Spleen (tissue), 11 donors: ENCODE data around the gene HIF3A. TPM values are rescaled to one million over a fixed set of nuclear protein-coding genes. Genes with fewer than 3 reads are reported as not detected.

ENCODE experiments used
- DNase-seq: peaks from one replicate; pipeline ENCODE4 v3.0.0-alpha.2; 2020
- H3K27ac ChIP-seq, 8 donors: fragments of 200-600 bp; sonication (generic) in 7 of 8; 1 replicate in 4 of 8; 2 replicates in 4 of 8; pipeline versions ENCODE4 v1.5.0 to v1.8.0; 2016 to 2021; ENCODE audit warnings: inconsistent platforms in 4 of 8, mild to moderate bottlenecking in 4 of 8, moderate library complexity in 1 of 8
- H3K27me3 ChIP-seq, 7 donors: fragments of 200-600 bp; sonication (generic) in 6 of 7; replicated peaks in 1 of 7; 1 replicate in 4 of 7; 2 replicates in 3 of 7; pipeline versions ENCODE4 v1.5.0 to v1.8.0; 2016 to 2021; ENCODE audit warnings: inconsistent platforms in 3 of 7, mild to moderate bottlenecking in 1 of 7
- H3K36me3 ChIP-seq, 6 donors: fragments of 200-600 bp; sonication (generic) in 5 of 6; 1 replicate in 4 of 6; 2 replicates in 2 of 6; pipeline versions ENCODE4 v1.5.0 to v1.8.0; 2016 to 2021; ENCODE audit warnings: inconsistent platforms in 2 of 6
- H3K4me1 ChIP-seq, 6 donors: fragments of 200-600 bp; sonication (generic) in 5 of 6; 1 replicate in 3 of 6; 2 replicates in 3 of 6; pipeline versions ENCODE4 v1.5.0 to v1.8.0; 2016 to 2021; ENCODE audit warnings: inconsistent platforms in 3 of 6
- H3K4me3 ChIP-seq, 8 donors: fragments of 200-600 bp; sonication (generic) in 7 of 8; 1 replicate in 4 of 8; 2 replicates in 4 of 8; pipeline versions ENCODE4 v1.5.0 to v1.8.0; 2016 to 2021; ENCODE audit warnings: inconsistent platforms in 4 of 8, mild to moderate bottlenecking in 4 of 8, moderate library complexity in 2 of 8
- H3K9me3 ChIP-seq, 8 donors: fragments of 200-600 bp; sonication (generic) in 7 of 8; 1 replicate in 4 of 8; 2 replicates in 4 of 8; pipeline versions ENCODE4 v1.5.0 to v1.8.0; 2016 to 2021; ENCODE audit warnings: inconsistent platforms in 4 of 8
- POLR2A ChIP-seq, 3 donors: fragments of 450-650 bp; IDR thresholded peaks; one replicate each; pipeline ENCODE4 v1.5.1; 2017; ENCODE audit warnings: antibody characterized with exemption in 3 of 3, mild to moderate bottlenecking in 1 of 3
- POLR2AphosphoS5 ChIP-seq, 3 donors: sonication (generic); formaldehyde crosslinking; IDR thresholded peaks; one replicate each; pipeline ENCODE4 v1.5.1; 2017; ENCODE audit warnings: antibody characterized with exemption in 3 of 3
- WGBS, 5 donors: extraction: QIAGEN DNeasy Blood & Tissue Kit in 3 of 5; methylation state at CpG; one replicate each; pipeline versions ENCODE4 v1.1.5 to v1.1.7; 2013 to 2018; 5-methylcytosine and 5-hydroxymethylcytosine counted together
- intact Hi-C: fragments of 100-400 bp; cut with DNase I; formaldehyde crosslinking; loops from one replicate; pipeline ENCODE4 v1.15.0; 2023; ENCODE audit warnings: low total_unique reads
- polyA plus RNA-seq, 3 donors: library from polyadenylated mRNA; stranded (reverse); fragments of 200-250 nt; gene quantifications; one replicate each; pipeline ENCODE4 v1.2.1, GENCODE V29; 2013
- total RNA-seq, 7 donors: library from RNA; depleted of rRNA in 3 of 7; stranded (reverse); fragments of >200 nt in 3 of 7; fragmentation: NEBNext Ultra II Directional in 4 of 7; extraction: Animal tissue kit (Norgen Biotek cat#: 25700) in 4 of 7; gene quantifications; one replicate each; pipeline versions ENCODE4 v1.1.0 to v1.2.1, GENCODE V29; 2016 to 2021
- TF ChIP-seq, protein P1 (sequence below), 11 experiments: fragments of 200-600 bp in 7 of 11; fragments of 450-650 bp in 4 of 11; sonication (generic) in 4 of 11; IDR thresholded peaks in 8 of 11; conservative IDR thresholded peaks in 3 of 11; 1 replicate in 7 of 11; 2 replicates in 4 of 11; pipeline versions ENCODE4 v1.4.0 to v1.8.0; 2016 to 2021; ENCODE audit warnings: antibody characterized with exemption in 11 of 11, inconsistent platforms in 4 of 11, mild to moderate bottlenecking in 1 of 11
- donor health status: healthy with polysubstance abuse.
- donor health status: DM: no; HTN: no; CAD: no; lungs with moderate emphysema.
- donor health status: DM: no; HTN: no; CAD: no.
- donor health status: Bipolar disorder and iron deficiency.
- donor health status: healthy.
- donor health status: DM: no; HTN: no; CAD: no.
- donor health status: DM: yes; HTN: yes; CAD: no.

HIF3A gene
- total and polyA plus RNA-seq, 10 donors: 5.0 to 126 (median 78.5) TPM

DNA sequence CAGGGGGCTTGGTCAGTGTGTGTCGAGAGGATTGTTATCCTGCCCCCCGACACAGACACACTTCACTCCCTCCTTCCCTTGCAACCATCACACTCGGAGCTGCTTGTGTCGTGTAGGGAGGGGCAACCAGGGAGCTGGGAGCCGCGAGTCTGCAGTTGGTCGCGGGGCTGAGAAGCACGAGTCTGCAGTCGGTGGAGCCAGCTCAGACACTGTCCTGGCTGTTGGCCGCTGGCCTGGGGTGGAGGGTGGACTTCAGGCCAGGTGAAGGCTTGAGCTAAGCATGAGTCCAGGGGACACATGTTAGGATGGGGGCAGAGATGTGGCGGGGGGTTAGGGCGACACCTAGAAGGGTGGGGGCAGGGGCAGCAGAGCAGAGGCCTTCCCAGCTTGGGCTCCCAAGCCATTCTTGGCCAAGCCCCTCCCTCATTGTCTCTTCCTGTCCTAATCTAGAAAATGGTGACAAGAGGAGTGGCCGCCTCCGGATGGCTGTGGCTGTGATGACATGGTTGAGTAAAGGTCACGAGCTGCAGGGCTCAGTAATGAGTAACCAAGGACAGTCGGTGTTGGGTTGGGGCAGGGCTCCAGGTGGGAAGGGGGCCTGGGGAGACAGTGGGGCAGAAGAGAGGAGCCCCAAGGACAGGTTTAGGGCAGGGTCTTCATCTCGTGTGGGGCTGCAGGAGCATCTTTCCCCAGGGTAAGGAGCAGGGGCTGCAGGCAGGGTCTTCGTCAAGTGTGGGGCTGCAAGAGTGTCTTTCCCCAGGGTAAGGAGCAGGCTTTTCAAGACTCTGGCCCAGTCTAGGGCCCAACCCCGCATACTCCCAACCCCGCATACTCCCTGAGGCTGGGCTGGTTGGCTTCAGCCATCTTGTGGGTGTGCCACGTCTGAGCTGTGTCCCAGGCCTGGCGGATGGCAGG lies 58.6 kb downstream of the HIF3A start:
- H3K27ac ChIP-seq: peak overlapping the region in 6 of 8 donors; percentile 13 to 93 (median 59)
- no peaks in the 10 kb centered on the region for H3K9me3 ChIP-seq
- intact Hi-C loops: no loop called here
- no peak for DNase-seq
- TF ChIP-seq POLR2A (IDR thresholded peaks at IDR 0.05) (no peak), POLR2AphosphoS5 (IDR thresholded peaks at IDR 0.05) (no peak)
- TF ChIP-seq, protein P1, sequence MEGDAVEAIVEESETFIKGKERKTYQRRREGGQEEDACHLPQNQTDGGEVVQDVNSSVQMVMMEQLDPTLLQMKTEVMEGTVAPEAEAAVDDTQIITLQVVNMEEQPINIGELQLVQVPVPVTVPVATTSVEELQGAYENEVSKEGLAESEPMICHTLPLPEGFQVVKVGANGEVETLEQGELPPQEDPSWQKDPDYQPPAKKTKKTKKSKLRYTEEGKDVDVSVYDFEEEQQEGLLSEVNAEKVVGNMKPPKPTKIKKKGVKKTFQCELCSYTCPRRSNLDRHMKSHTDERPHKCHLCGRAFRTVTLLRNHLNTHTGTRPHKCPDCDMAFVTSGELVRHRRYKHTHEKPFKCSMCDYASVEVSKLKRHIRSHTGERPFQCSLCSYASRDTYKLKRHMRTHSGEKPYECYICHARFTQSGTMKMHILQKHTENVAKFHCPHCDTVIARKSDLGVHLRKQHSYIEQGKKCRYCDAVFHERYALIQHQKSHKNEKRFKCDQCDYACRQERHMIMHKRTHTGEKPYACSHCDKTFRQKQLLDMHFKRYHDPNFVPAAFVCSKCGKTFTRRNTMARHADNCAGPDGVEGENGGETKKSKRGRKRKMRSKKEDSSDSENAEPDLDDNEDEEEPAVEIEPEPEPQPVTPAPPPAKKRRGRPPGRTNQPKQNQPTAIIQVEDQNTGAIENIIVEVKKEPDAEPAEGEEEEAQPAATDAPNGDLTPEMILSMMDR (IDR thresholded peaks at IDR 0.05 in 8 of 11, conservative IDR thresholded peaks at IDR 0.05 in 3 of 11): no peak
- H3K4me1 ChIP-seq: peaks cover 25 to 100% (median 72%) of the 10 kb centered on the region in 6 donors
- H3K27me3 ChIP-seq: no peaks in the 10 kb centered on the region
- 77 to 87% (median 79%) methylated on average over 18 to 23 of the region's 23 CpGs for WGBS, 5 donors
- H3K4me3 ChIP-seq: no peak overlapping the region
- H3K36me3 ChIP-seq: peaks cover 0 to 76% (median 34%) of the 10 kb centered on the region in 6 donors

DNA sequence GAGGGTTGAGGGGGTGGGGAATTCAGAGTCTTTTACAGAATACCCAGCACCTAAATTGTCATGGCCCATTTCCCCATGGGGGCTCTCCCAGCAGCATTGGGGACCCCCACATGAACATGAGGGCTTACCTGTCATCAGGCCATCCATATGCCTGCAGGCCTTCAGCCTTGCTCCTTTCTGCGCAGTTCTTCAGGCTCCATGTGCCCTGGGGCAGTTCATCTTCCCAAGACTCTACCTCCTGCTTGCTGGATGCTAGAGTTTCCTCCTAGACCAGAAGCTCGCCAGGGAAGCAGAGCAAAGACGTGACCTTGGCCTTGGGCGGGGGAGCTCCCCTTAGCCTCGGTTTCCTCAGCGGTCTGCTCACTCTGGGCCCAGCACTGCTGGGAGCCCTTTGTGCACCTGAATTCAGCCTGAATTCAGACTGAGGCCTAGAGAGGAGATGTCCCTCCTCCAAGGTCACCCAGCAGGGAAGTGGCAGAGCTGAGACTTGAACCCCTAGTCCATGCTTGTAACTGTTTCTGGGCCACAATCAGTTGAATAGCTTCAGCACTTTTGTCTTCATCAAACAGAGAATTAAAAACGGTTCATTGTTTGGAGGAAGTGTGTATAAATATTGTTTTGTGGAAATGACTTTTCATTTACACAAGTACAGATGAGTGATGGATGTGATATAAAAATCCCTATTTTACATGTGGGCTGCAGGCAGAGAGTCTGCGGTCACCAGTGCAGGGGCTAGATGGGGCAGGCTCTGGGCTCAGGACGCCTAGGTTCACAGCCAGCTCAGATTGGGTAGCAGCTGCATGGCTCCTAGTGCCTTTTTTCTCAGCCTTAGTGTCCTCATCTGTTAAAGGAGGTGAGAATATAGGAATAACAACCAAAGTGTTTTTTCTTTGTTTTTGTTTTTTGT lies 59.6 kb downstream of the HIF3A start:
- H3K4me1 ChIP-seq: peaks cover 16 to 100% (median 64%) of the 10 kb centered on the region in 6 donors
- 77 to 85% (median 82%) methylated on average over 6 to 9 of the region's 9 CpGs for whole genome bisulfite sequencing, 5 donors
- TF ChIP-seq, protein P1 (IDR thresholded peaks at IDR 0.05 in 8 of 11, conservative IDR thresholded peaks at IDR 0.05 in 3 of 11): no peak
- TF ChIP-seq POLR2A (IDR thresholded peaks at IDR 0.05) (no peak), POLR2AphosphoS5 (IDR thresholded peaks at IDR 0.05) (no peak)
- peak overlapping the region in 4 of 8 donors; percentile 29 to 93 (median 90) for H3K27ac ChIP-seq
- no peaks in the 10 kb centered on the region for H3K9me3 ChIP-seq
- H3K27me3 ChIP-seq: no peaks in the 10 kb centered on the region
- DNase-seq: no peak
- intact Hi-C loops: no loop called here
- no peak overlapping the region for H3K4me3 ChIP-seq
- H3K36me3 ChIP-seq: peaks cover 0 to 80% (median 34%) of the 10 kb centered on the region in 6 donors

DNA sequence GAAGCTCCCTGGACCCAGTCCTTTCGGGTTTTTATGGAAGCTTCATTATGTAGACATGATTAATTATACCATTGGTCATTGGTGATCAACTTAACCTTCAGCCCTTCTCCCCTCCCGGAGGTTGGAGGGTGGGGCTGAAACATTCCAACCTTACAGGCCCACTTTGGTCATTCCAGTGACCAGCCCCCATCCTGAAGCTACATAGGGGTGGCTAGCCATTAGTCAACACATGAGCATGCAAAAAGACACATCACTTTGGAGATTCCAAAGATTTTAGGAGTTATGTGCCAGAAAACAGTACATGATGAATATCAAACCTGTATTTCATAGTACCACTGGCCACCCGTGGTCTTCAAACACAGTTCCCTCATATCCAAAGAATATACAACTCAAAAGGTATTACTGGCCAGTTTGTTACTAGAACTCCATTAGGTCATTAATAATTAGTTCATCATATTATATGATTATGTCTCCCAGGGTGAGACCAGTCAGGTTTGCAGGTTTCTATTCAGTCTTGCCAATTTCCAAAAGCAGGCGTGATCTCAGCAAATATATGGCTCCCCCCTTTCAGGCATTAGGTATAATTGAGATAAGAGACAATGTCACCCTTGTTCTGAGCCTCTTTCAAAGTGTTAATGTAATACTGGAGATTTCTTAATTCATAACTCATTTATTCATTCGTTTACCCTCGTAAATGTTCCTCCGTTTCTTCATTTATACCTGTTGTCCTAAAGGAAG lies 61.2 kb downstream of the HIF3A start:
- H3K4me3 ChIP-seq: no peak overlapping the region
- H3K27ac ChIP-seq: no peak overlapping the region
- H3K36me3 ChIP-seq: peaks cover 0 to 70% (median 34%) of the 10 kb centered on the region in 6 donors
- H3K4me1 ChIP-seq: peaks cover 5 to 99% (median 57%) of the 10 kb centered on the region in 6 donors
- 87 to 95% (median 92%) methylated on average over 7 of the region's 7 CpGs for WGBS, 5 donors
- intact Hi-C loops: no loop called here
- TF ChIP-seq, protein P1 (IDR thresholded peaks at IDR 0.05 in 8 of 11, conservative IDR thresholded peaks at IDR 0.05 in 3 of 11): no peak
- TF ChIP-seq POLR2AphosphoS5 (IDR thresholded peaks at IDR 0.05) (no peak), POLR2A (IDR thresholded peaks at IDR 0.05) (no peak)
- DNase-seq: no peak
- no peaks in the 10 kb centered on the region for H3K27me3 ChIP-seq
- H3K9me3 ChIP-seq: no peaks in the 10 kb centered on the region
